Measurements from ENCODE around the gene MRPL11.
"Not testable (repeated sequence)": the region's sequence is repeated elsewhere in the genome, so short reads cannot be mapped to it uniquely, and the experiment has no call there.

The MRPL11 gene

GRCh38 chr11:66431871-66432329 lies 6.7 kb downstream of the MRPL11 start:
- not testable (repeated sequence) for DNase-seq (ENCODE audit: low read depth in 3 of 3, low spot score in 1 of 3)

DNA sequence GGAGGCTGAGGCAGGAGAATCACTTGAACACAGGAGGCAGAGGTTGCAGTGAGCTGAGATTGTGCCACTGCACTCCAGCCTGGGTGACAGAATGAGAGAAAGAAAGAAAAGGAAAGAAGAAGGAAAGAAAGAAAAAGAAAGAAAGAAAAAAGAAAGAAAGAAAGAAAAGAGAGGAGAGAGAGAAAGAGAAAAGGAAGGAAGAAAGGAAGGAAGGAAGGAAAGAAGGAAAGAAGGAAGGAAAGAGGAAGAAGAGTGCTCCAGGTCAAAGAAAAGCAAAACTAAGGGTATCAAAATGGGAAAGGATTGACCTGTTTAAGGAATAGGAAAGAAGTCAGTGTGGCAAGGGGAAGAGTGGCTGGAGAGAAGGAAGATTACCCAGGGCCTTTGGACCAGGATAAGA lies 7.4 kb downstream of the MRPL11 start:
- DNase-seq (ENCODE audit: low read depth in 3 of 3, low spot score in 1 of 3) = not testable (repeated sequence)

DNA sequence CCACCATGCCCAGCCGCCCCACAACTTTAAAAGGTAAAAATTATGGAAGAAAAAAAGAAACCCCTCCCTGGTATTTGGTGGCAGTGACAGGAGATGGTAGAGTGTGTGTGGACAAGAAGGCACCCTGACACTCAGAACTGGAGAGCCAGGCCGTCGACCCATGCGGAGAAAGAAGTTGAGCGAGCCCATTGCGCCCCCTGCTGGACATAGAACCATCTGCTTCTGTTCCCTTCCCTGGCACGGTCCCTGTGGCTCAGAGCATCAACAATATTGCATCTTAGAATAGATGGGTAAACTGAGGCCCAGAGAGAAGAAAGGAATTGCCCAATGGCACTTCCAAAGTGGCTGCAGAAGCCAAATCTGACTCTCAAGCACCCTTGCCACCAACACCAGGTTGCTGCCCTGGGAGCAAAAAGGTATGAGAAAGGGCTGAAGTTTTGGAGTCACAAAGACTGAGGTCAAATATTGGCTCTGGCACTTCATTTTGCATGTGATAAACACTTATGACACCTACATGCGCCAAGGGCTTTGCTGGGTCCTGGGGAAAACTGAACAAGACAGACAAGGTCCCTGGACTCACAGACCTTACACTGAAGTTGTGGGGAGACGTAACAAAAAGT lies 8.6 kb downstream of the MRPL11 start:
- DNase-seq (ENCODE audit: low read depth in 3 of 3, low spot score in 1 of 3) = peak; percentile 35 to 71 (median 40)

DNA sequence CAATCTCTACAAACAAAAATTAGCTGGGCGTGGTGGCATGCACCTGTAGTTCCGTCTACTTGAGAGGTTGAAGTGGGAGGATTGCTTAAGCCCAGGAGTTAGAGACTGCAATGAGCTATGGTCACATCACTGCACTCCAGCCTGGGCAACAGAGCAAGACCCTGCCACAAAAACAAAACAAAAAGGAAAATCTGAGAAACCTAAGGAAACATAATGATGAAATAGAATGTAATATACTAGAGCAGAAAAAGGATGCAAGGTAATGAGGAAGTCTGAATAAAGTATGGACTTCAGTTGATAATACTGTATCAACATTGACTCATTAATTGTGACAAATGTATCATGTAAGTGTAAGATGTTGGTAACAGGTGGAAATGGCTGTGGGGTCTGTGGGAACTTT lies 9.7 kb downstream of the MRPL11 start:
- DNase-seq (ENCODE audit: low read depth in 3 of 3, low spot score in 1 of 3) = no peak

GRCh38 chr11:66426314-66426713 lies 12.3 kb downstream of the MRPL11 start:
- DNase-seq (ENCODE audit: low read depth in 3 of 3, low spot score in 1 of 3) = no peak

DNA sequence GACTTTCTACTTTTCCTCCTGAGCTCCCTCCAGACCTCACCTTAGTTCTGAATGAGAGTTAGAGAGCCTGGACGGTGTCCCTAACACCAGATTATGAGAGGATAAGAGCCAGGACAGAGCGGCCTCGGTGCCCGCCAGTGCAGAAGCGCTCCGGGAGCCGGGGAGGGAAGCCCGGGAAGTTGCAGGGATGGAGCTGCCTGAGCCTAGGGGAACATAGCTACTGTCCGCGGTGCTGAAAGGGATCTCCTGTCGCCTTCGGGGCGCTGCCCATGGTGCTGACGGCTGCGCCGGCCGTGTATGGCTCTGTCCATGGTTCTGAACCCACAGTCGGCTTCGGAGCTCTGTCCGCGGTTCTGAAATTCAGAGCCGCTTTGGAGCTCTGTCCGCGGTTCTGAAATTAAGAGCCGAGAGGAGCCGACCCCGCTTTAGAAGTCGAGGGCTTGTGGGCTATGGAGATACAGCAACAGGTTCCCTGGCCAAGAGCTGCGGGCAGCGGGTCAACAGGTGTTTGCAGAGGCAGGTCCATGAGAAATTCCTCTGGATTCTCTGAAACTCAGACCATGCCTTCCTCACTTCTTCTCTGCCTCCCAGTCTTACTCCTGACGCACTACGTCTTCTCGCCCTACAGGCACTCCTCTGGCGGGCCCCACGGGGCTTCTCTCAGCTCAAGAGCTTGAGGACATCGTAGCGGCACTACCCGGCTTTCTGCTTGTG lies 17.0 kb downstream of the MRPL11 start:
- DNase-seq (ENCODE audit: low read depth in 3 of 3, low spot score in 1 of 3) = peak; percentile 68 to 86 (median 84)

GRCh38 chr11:66420671-66421476 lies 17.8 kb downstream of the MRPL11 start, which contains the start of gene NPAS4:
Gene NPAS4, plus strand, starts transcription at chr11:66421035. Its CDS starts 145 bp downstream, at chr11:66421180.
- no peak for DNase-seq (ENCODE audit: low read depth in 3 of 3, low spot score in 1 of 3)

DNA sequence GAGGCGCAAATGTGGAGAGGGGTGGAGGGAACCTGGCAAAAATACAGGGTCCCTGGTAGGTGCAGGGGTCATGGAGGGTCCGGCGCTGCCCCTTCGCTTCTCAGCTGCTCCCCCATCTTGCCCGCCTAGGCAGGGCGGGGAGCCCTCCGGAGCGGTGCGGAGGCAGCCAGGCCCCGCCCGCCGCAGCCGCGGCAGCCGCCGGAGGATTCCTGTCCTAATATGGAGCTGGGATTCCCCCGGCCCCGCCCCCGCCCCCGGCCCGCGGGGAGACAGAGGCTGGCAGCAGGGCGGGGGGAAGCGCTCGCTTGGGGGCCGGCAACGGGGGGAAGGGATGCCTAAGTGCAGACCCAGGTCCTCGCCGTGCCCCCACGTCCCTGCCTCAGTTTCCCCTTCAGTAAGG lies 18.8 kb downstream of the MRPL11 start:
- DNase-seq (ENCODE audit: low read depth in 3 of 3, low spot score in 1 of 3) = no peak

GRCh38 chr11:66418986-66419308 lies 19.7 kb downstream of the MRPL11 start:
- DNase-seq (ENCODE audit: low read depth in 3 of 3, low spot score in 1 of 3) = no peak

GRCh38 chr11:66418168-66418985 lies 20.3 kb downstream of the MRPL11 start:
- peak in 2 of 3 donors; percentile 12 to 45 for DNase-seq (ENCODE audit: low read depth in 3 of 3, low spot score in 1 of 3)

GRCh38 chr11:66417000-66417399 lies 21.6 kb downstream of the MRPL11 start:
- no peak for DNase-seq (ENCODE audit: low read depth in 3 of 3, low spot score in 1 of 3)

GRCh38 chr11:66415423-66415822 lies 23.2 kb downstream of the MRPL11 start:
- no peak for DNase-seq (ENCODE audit: low read depth in 3 of 3, low spot score in 1 of 3)

GRCh38 chr11:66414120-66414934 lies 24.3 kb downstream of the MRPL11 start:
- no peak for DNase-seq (ENCODE audit: low read depth in 3 of 3, low spot score in 1 of 3)

DNA sequence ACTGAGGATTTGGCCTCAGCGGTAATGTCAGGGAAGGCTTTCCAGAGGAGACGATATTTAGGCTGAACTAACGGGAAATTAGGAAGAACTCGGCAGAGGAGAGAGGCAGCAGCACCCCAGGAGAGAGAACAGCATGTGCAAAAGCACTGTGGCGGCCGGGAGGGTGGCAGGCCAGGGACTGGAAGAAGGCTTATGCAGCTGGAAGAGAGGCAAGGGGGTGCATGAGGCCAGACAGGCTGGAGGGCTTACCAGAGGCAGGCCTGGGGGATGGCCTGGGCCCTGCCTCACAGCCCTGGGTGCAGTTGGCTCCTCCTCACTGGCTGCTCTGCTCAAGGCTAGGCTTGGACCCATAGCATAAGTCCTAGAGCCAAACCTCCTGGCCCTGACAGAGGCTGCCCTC lies 25.5 kb downstream of the MRPL11 start:
- no peak for DNase-seq (ENCODE audit: low read depth in 3 of 3, low spot score in 1 of 3)

DNA sequence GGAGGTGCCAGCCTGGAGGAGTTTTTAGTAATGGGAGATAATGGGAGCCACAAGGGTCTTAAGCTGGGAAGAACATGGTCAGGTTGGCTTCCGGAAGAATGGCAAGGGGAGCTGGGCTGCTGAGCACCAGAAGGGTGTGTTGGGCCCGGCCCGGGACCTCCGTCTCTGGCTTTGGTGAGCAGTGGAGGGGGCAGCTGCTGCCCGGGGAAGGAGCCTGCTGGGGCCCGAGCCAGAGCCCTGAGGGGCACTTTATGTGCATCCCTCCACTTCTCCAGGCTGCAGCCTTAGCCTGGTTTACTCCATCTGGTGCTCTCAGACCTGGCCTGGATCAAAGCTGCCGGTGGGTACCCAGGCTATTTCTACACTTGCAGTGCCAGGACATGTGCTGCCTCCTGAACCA lies 26.5 kb downstream of the MRPL11 start:
- no peak for DNase-seq (ENCODE audit: low read depth in 3 of 3, low spot score in 1 of 3)

DNA sequence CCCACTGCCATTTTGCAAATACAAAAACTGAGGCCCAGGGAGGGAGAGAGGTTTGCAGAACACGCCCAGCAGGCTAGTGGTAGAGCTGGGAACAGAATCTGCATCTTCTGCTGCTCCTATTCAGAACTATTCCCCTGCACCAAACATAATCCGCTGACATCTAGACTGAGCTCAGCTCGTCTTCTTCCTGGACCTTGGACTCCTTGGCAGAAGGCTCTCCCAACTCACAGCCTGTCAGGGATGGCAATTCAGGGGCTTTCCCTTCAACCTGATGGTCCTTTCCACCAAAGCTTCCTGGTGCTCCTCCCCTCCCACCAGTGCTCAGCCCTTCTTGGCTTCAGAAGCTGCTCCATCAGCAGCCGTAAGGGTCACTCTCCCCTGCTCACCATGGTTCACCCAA lies 27.3 kb downstream of the MRPL11 start:
- DNase-seq (ENCODE audit: low read depth in 3 of 3, low spot score in 1 of 3) = no peak

- DNase-seq (ENCODE audit: low read depth in 3 of 3, low spot score in 1 of 3) = no peak
These were observed 28.5 kb downstream of the MRPL11 start for GRCh38 chr11:66410191-66410590.

DNA sequence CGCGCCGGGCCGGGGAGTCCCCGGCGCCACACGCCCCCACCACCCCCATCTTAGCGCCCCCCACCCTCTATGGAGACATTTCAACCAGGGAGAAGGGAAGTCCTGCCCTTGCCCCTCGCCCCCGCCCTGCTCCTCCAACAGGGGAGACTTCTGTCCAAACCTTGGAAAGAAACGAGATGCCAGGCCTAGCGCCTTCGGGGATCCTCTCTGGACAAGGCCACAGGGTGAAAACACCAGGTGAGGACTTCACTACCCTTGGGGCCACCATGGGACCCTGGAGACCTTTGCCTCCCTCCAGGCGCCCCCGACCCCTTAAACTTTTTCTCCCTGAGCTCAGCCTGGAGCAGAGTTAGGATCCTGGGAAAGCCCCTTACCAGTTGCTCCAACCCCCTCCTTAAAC lies 29.4 kb downstream of the MRPL11 start:
- no peak for DNase-seq (ENCODE audit: low read depth in 3 of 3, low spot score in 1 of 3)

DNA sequence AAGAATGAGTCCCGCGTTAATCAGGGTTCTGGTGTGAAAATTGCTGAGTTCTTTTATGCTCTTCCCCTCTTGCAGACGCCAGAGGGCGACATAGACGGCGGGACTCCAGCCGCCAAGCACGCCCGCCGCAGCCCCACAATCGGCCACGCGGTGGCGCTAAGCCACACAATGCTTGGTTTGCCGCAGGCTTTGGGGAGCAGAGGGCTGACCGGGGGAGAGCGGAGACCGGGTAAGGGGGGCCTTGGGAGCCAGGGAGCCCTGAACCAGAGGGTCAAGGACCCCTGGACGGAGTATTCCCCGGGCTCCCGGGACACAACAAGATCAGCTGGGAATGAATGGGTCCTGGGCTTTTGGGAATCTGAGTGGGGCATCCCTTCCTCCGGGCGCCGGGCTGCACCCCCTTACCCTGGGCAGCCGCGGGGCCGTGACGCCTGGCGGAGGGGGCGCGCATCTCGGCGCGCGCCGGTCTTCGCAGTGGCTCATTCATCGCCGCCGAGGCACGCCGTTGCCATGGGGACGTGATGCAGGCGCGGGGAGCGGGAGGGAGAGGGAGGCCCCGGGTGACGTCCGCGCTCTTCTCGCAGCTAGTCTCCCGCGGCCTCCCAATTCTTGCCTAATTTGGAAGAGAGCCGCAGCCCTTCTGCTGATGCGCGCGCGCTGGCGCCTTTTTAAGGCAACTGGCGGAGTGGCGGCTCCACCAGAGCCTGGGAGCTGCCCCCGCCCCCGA lies 30.0 kb downstream of the MRPL11 start:
- peak; percentile 73 to 96 (median 83) for DNase-seq (ENCODE audit: low read depth in 3 of 3, low spot score in 1 of 3)

- DNase-seq (ENCODE audit: low read depth in 3 of 3, low spot score in 1 of 3) = no peak
These were observed 31.0 kb downstream of the MRPL11 start for GRCh38 chr11:66407651-66408050.
